Thymus (tissue), 11 donors: ENCODE data around the gene TMC2. TPM values are rescaled to one million over a fixed set of nuclear protein-coding genes. Genes with fewer than 3 reads are reported as not detected.

Experiments
- DNase-seq, 9 donors: peaks; one replicate each; pipeline ENCODE4 v3.0.0-alpha.2; 2013; ENCODE audit warnings: low spot score in 9 of 9, low read depth in 6 of 9, missing footprints in 1 of 9
- H3K27ac ChIP-seq, 2 donors: one replicate each; pipeline ENCODE4 v1.5.1; 2013; ENCODE audit warnings: control low read depth in 1 of 2, low read depth in 1 of 2, low read length in 1 of 2, mild to moderate bottlenecking in 1 of 2, moderate library complexity in 1 of 2
- H3K27me3 ChIP-seq, 2 donors: one replicate each; pipeline ENCODE4 v1.5.1; 2013; ENCODE audit warnings: low read length in 1 of 2; ENCODE audit not compliant: control insufficient read depth in 2 of 2, insufficient read depth in 1 of 2
- H3K36me3 ChIP-seq, 2 donors: one replicate each; pipeline ENCODE4 v1.5.1; 2013; ENCODE audit warnings: low read length in 1 of 2, mild to moderate bottlenecking in 1 of 2, moderate library complexity in 1 of 2; ENCODE audit not compliant: control insufficient read depth in 2 of 2, insufficient read depth in 2 of 2
- H3K4me1 ChIP-seq, 2 donors: one replicate each; pipeline ENCODE4 v1.5.1; 2013; ENCODE audit warnings: low read length in 2 of 2; ENCODE audit not compliant: control insufficient read depth in 2 of 2, insufficient read depth in 2 of 2
- H3K4me3 ChIP-seq, 2 donors: one replicate each; pipeline ENCODE4 v1.5.1; 2013; ENCODE audit warnings: low read length in 2 of 2, control low read depth in 1 of 2, mild to moderate bottlenecking in 1 of 2
- H3K9me3 ChIP-seq, 2 donors: one replicate each; pipeline ENCODE4 v1.5.1; 2013; ENCODE audit warnings: low read length in 1 of 2, mild to moderate bottlenecking in 1 of 2; ENCODE audit not compliant: control insufficient read depth in 2 of 2, insufficient read depth in 1 of 2
- WGBS: extraction: QIAGEN DNeasy Blood & Tissue Kit; methylation state at CpG from one replicate; pipeline ENCODE4 v1.1.7; 2013; 5-methylcytosine and 5-hydroxymethylcytosine counted together
- polyA plus RNA-seq: library from polyadenylated mRNA; stranded (reverse); fragments of 200-250 nt; gene quantifications from one replicate; pipeline ENCODE4 v1.2.3, GENCODE V29; 2013
- total RNA-seq: library from RNA; stranded (reverse); fragments of 120-200 nt; gene quantifications from one replicate; pipeline ENCODE4 v1.2.4, GENCODE V29; 2013
- donor health status: healthy.

TMC2 gene
- total and polyA plus RNA-seq, 2 donors = 0.05 TPM; not detected in 1

DNA sequence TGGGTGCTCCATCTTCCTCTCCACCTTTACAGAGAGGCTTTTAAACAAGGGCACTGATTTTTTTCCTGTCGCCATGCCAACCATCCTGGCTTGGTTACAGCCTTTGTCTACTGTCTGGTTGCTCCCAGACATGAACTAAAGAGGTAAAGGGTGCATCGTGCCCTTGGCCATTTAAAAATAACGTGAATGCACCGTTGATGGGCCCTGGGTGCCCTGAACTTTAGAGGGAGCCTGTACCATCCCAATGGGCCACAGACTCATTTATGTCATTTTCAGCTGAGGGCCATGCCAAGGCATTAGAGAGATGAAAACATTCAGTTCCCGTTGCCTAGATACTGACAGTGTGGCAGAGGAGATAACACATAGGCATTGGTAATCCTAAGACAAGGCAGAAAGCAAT is 23.3 kb downstream of the TMC2 start:
- Histone ChIP-seq H3K9me3 (no peaks in the 10 kb centered on the region), H3K27me3 (peaks cover 30 to 59% of the 10 kb centered on the region in 2 donors), H3K36me3 (no peaks in the 10 kb centered on the region), H3K4me1 (no peaks in the 10 kb centered on the region), H3K4me3 (no peak overlapping the region), H3K27ac (no peak overlapping the region)
- WGBS = 83% methylated on average over 5 of the region's 5 CpGs
- no peak for DNase-seq

DNA sequence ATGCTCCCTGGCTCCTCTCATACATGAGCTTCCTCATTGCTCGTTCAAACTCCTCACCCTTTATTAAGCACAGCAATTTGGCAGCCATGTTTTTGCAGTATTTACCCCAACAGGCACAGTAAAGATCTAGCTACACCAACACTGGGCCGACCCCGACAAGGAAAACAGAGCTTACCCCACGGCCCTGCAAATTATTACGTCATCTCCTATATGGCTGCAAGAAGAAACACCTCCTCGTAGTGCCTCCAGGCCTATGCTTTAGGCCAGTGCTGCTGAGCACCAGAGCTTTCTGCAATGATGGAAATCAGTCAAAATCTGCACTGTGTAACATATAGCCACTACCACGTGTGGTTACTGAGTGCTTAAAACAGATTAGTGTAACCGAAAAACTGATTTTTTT is 26.7 kb downstream of the TMC2 start:
- WGBS = 81% methylated on average over 8 of the region's 8 CpGs

DNA sequence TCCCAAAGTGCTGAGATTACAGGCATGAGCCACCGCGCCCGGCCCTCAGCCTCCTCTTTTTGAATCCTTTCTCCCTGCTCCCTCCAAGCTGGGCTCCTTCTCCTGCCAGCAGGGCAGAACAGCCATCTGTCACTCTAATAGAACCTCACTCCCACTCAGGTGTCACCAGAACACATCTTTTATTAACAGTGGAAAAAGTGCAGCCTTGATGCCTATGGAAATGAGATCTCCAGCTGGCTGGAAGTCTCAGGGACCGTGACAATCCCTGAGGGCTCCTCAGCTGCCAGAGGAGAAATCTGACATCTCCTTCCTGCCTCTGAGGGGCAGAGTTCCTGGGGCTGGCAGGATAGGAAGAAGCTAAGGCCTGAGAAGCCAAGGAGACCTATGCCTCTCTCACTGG is 28.0 kb downstream of the TMC2 start:
- Histone ChIP-seq H3K27ac (no peak overlapping the region), H3K9me3 (no peaks in the 10 kb centered on the region), H3K4me1 (no peaks in the 10 kb centered on the region), H3K27me3 (peaks cover 9 to 41% of the 10 kb centered on the region in 2 donors), H3K36me3 (no peaks in the 10 kb centered on the region), H3K4me3 (no peak overlapping the region)
- no peak for DNase-seq
- 92% methylated on average over 4 of the region's 4 CpGs for WGBS

More for the DNA sequence above, 26.7 kb downstream of the TMC2 start:
- no peaks in the 10 kb centered on the region for H3K9me3 ChIP-seq
- no peaks in the 10 kb centered on the region for H3K36me3 ChIP-seq
- H3K4me3 ChIP-seq = no peak overlapping the region
- DNase-seq = no peak
- no peaks in the 10 kb centered on the region for H3K4me1 ChIP-seq
- no peak overlapping the region for H3K27ac ChIP-seq
- H3K27me3 ChIP-seq = peaks cover 22 to 46% of the 10 kb centered on the region in 2 donors

DNA sequence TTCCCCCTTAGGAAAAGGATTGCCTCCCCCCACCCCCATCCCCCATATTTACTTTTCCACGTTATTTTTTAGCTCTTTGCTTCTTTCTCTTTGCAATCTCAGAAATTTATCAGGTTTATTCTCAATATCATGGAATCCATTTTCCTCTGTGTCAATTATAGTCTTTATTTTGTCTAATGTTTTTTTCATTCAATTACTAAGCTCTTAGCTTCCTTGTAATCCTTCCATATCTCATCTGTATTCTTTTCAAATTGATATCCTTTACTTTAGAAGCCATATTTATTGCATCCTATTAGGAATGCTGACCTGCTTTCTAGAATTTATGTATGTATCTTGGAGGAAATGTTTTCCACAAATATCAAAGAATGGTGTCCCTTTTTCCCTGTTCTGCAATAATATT is 39.3 kb downstream of the TMC2 start:
- H3K4me3 ChIP-seq = no peak overlapping the region
- no peaks in the 10 kb centered on the region for H3K9me3 ChIP-seq
- 44% methylated on average over 1 of the region's 1 CpG for WGBS

DNA sequence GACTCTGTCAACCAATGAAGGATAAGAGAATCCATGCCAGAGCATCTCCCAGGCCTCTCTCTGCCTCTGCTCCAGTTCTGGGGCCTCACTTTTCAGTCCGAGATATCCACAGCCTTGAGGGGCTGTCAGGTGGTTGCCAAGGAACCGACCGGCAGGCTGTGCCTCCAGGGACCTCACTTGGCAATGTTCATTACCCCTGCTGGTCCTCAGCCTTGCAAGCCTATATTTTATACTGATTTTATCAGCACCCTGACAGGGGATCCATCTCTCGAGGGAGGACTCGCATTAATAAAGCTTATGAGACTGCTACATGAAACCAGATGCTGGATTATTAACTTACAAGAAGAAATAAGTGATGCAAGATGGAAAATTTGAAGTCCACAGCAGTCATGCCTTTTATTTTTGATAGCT is 39.9 kb downstream of the TMC2 start:
- WGBS = 91% methylated on average over 5 of the region's 5 CpGs
- Histone ChIP-seq H3K4me1 (no peaks in the 10 kb centered on the region), H3K27me3 (peaks cover 0 to 7% of the 10 kb centered on the region in 2 donors), H3K27ac (no peak overlapping the region), H3K4me3 (no peak overlapping the region), H3K9me3 (no peaks in the 10 kb centered on the region), H3K36me3 (no peaks in the 10 kb centered on the region)
- no peak for DNase-seq

More for the DNA sequence above, 39.3 kb downstream of the TMC2 start:
- Histone ChIP-seq H3K27me3 (peaks cover 0 to 7% of the 10 kb centered on the region in 2 donors), H3K4me1 (no peaks in the 10 kb centered on the region), H3K36me3 (no peaks in the 10 kb centered on the region), H3K27ac (no peak overlapping the region)
- DNase-seq = no peak

DNA sequence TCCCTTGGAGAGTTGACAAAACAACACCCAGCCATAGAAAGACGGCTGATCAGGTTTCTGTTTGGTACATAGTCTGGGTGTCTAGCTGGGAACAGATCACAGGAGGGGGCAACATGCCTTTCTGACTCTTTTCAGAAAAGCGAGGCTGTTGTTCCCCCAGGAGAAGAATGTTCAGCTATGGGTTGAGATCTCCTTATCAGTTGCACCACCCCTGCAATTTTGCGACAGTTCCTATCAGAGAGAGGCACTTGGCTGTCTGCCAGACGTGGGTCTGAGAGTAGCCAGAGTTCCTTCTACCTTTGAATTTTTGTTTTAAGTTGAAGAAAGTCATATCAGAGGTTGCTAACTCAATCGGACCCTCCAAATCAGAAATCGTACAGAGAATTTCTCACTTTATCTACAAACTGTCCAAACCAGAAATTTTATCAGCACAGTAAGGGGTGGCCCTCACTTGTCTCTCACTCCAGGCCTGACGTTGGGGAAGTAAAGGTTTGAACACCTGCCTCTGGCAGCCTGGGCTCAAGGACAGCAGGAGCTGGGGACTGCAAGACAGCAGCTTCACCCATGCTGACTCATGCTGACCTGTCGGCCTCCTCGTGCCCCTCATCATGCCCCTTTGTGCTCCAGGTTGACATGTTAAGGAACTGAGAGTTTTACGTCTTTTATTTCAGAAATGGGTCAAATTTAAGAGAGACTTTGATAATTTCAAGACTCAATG is 42.3 kb downstream of the TMC2 start:
- Histone ChIP-seq H3K27me3 (peaks cover 0 to 7% of the 10 kb centered on the region in 2 donors), H3K4me1 (no peaks in the 10 kb centered on the region), H3K36me3 (no peaks in the 10 kb centered on the region), H3K27ac (no peak overlapping the region), H3K9me3 (no peaks in the 10 kb centered on the region), H3K4me3 (no peak overlapping the region)
- 27% methylated on average over 10 of the region's 10 CpGs for WGBS
- no peak for DNase-seq

DNA sequence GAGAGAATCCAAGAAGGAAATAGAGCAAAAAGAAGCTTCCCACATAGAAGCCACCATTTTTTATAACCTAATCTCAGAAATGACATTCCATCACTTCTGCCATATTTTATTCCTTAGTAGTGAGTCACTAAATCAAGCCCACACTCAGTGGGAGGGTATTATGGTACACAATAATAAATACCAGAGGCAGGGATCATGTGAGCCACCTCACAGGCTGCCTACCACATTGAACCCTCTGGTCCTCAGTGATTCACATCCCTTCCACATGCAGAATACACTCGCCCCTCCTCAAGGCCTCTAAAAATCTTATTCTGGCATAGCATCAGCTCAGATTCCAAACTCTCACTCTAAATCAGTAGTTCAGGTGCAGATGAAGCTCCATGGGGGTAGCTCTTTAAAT is 49.4 kb downstream of the TMC2 start:
- no peaks in the 10 kb centered on the region for H3K4me1 ChIP-seq
- DNase-seq = no peak
- 95% methylated on average over 1 of the region's 1 CpG for whole genome bisulfite sequencing
- no peak overlapping the region for H3K27ac ChIP-seq
- H3K9me3 ChIP-seq = no peaks in the 10 kb centered on the region
- H3K27me3 ChIP-seq = no peaks in the 10 kb centered on the region
- H3K4me3 ChIP-seq = no peak overlapping the region
- H3K36me3 ChIP-seq = no peaks in the 10 kb centered on the region

DNA sequence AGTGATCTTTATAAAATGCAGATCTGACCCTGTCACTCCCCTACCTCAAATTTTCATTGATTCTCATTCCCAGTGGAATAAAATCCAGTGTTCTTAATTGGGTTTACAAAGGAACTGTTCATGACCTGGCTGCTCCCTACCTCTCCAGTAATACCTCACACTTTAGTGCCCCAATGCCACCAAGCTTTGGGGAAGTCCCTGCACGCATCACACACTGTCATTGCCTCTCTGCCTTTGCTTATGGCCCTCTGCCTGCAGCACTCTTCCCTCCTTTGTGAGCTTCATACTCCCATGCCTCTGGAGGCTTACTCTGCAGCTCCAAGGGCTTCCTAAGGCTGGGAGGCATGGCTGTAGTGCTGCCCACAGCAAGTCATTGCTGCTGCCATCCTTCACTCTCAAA is 57.4 kb downstream of the TMC2 start:
- no peak overlapping the region for H3K27ac ChIP-seq
- WGBS = 87% methylated on average over 1 of the region's 1 CpG

DNA sequence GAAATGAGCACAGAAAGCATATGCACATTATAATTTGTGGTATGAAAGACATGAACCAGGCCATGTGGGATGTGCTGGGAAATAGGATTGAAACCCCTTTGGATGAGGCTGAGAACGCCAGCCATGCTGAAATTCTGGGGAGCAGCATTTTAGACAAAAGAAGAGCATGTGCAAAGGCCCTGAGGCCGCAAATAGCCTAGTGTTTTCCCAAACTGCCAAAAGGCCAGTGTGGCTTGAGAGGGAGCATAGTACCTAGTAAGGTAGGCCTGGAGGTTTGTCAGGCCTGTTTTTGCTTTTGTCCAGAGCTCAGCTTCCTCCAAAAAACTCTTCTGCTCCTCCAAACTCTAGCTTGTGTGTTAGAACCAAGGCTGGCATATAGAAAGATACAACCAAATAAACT is 58.7 kb downstream of the TMC2 start:
- Histone ChIP-seq H3K27ac (no peak overlapping the region), H3K4me3 (no peak overlapping the region), H3K4me1 (no peaks in the 10 kb centered on the region), H3K9me3 (no peaks in the 10 kb centered on the region), H3K27me3 (no peaks in the 10 kb centered on the region), H3K36me3 (no peaks in the 10 kb centered on the region)
- WGBS = 93% methylated on average over 2 of the region's 2 CpGs
- no peak for DNase-seq

More for the DNA sequence above, 57.4 kb downstream of the TMC2 start:
- H3K27me3 ChIP-seq = no peaks in the 10 kb centered on the region
- no peaks in the 10 kb centered on the region for H3K4me1 ChIP-seq
- no peaks in the 10 kb centered on the region for H3K36me3 ChIP-seq
- no peak overlapping the region for H3K4me3 ChIP-seq
- no peaks in the 10 kb centered on the region for H3K9me3 ChIP-seq
- no peak for DNase-seq
